Measurements from ENCODE around the gene GALNT14.

DNA sequence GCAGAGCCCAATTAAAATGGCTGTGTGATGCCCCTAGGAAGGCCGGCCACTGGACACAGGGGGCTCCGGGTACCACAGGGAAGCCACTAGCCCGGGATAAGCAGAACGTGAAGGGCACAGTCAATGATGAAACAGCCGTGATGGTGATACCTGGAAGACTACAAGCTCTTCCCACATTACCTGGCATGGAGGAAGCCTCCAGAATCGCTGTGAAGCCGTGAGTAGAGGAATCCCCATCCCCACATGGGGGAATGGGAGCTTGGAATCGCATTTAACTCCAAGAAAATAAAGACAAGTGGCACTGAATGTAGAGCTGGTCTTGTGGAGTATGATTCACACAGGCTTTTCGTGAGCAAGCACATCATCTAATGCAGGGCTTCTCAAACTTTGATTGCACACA, 16.1 kb downstream of the GALNT14 start:
- TF ChIP-seq, protein P1, sequence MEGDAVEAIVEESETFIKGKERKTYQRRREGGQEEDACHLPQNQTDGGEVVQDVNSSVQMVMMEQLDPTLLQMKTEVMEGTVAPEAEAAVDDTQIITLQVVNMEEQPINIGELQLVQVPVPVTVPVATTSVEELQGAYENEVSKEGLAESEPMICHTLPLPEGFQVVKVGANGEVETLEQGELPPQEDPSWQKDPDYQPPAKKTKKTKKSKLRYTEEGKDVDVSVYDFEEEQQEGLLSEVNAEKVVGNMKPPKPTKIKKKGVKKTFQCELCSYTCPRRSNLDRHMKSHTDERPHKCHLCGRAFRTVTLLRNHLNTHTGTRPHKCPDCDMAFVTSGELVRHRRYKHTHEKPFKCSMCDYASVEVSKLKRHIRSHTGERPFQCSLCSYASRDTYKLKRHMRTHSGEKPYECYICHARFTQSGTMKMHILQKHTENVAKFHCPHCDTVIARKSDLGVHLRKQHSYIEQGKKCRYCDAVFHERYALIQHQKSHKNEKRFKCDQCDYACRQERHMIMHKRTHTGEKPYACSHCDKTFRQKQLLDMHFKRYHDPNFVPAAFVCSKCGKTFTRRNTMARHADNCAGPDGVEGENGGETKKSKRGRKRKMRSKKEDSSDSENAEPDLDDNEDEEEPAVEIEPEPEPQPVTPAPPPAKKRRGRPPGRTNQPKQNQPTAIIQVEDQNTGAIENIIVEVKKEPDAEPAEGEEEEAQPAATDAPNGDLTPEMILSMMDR (IDR thresholded peaks at IDR 0.05), result no peak
- TF ChIP-seq EZH2phosphoT487 (IDR thresholded peaks at IDR 0.05), result no peak
